HFF-Myc (cell line): ENCODE results near the gene ZBTB37.

Experiments used
- DNase-seq: peaks from one replicate; pipeline ENCODE4 v3.0.0-alpha.2; 2011; ENCODE audit warnings: low read depth; ENCODE audit errors: extremely low read depth
- H3K4me3 ChIP-seq: replicated peaks from 2 replicates; pipeline ENCODE4 v1.5.1; 2011; ENCODE audit warnings: low read depth, mild to moderate bottlenecking, control low read depth, low read length
- TF ChIP-seq, protein P1 (sequence below): IDR thresholded peaks from 2 replicates; pipeline ENCODE4 v1.5.1; 2012; ENCODE audit warnings: mild to moderate bottlenecking, low read depth, low read length, control low read depth; ENCODE audit errors: missing control alignments

The ZBTB37 gene, protein sequence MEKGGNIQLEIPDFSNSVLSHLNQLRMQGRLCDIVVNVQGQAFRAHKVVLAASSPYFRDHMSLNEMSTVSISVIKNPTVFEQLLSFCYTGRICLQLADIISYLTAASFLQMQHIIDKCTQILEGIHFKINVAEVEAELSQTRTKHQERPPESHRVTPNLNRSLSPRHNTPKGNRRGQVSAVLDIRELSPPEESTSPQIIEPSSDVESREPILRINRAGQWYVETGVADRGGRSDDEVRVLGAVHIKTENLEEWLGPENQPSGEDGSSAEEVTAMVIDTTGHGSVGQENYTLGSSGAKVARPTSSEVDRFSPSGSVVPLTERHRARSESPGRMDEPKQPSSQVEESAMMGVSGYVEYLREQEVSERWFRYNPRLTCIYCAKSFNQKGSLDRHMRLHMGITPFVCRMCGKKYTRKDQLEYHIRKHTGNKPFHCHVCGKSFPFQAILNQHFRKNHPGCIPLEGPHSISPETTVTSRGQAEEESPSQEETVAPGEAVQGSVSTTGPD

DNA sequence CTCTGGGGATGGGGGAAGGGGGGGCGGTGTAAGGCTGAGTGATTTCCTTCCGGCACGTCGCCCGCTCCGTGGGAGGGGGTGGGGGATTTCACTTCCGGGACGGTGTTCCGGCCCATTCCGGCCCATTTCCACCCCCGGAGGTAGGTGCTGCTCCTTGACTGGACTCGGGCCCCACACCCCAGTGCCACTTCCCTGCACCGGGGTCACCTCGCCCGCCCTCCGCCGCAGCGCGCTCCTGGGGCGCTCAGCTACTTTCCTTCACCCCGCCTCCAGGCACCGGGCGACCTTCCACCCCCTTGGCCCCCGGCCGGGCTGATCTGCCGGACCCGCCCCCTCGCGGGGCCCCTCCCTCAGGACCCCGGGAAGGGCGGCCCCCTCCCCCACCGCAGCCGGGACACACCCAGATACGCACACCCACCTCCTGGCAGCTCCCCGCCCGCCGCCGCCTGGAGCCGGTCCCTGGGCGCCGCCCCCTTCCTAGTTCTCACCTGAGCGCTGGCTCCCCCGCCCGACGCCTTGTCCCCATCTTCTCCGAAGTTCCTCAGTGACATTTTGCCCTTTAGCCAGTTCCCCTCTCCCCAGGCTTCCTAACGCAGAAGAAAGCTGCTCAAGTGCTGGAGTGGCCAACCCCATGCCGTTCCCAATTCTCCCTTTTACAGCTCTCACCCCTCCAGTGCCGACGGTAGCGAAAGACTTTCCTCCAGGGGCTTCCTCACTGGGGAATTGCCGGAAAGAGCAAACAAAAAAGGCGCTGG, at the start of gene ZBTB37:
TSS of gene ZBTB37 (plus strand) at position 115 of the 755 bp plus-strand sequence. CDS start 1,846 bp downstream, outside the sequence.
- DNase-seq, result no peak
- H3K4me3 ChIP-seq, result peak within 1 kb of the TSS; percentile 84
- TF ChIP-seq, protein P1, sequence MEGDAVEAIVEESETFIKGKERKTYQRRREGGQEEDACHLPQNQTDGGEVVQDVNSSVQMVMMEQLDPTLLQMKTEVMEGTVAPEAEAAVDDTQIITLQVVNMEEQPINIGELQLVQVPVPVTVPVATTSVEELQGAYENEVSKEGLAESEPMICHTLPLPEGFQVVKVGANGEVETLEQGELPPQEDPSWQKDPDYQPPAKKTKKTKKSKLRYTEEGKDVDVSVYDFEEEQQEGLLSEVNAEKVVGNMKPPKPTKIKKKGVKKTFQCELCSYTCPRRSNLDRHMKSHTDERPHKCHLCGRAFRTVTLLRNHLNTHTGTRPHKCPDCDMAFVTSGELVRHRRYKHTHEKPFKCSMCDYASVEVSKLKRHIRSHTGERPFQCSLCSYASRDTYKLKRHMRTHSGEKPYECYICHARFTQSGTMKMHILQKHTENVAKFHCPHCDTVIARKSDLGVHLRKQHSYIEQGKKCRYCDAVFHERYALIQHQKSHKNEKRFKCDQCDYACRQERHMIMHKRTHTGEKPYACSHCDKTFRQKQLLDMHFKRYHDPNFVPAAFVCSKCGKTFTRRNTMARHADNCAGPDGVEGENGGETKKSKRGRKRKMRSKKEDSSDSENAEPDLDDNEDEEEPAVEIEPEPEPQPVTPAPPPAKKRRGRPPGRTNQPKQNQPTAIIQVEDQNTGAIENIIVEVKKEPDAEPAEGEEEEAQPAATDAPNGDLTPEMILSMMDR, result no peak

DNA sequence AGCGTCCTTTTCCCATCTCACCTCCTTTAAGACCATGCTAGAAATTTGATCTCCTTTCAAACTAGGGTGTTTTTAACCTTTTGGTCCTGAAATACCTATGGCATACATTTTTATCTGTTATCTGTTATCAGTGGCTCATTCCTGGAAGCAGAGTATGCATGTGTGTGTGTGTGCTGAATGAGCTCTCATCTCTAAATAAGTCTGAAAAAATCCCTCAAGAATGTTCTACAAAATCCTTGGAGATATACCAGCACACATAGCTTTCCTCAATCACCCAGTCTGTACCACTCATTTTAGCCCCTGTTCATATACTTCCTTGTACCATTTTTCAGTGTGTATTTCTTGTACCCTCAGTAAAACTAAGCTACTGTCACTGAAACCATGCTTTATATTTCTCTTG, 49.7 kb upstream of the ZBTB37 start:
- TF ChIP-seq, protein P1, result no peak
- no peak for DNase-seq
- H3K4me3 ChIP-seq, result no peak overlapping the region

DNA sequence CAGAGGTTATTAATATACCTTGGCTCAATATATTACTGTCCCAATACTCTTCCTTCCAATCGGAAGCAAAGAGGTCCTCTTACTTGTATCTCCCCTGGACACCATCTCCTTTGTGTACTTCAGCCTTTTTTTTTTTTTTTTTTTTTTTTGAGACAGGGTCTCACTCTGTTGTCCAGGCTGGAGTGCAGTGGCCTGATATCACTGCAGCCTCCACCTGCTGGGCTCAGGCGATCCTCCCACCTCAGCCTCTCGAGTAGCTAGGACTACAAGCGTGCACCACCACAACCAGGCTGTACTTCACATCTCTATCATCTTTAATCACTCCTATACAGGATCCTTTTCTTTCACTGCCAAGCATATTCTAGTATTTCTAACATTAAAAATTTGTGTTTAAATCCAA, 46.5 kb upstream of the ZBTB37 start:
- 0 out of 2 replicates have a peak overlapping the region, but pooled peaks have one; percentile 4 for H3K4me3 ChIP-seq
- TF ChIP-seq, protein P1, result no peak
- DNase-seq, result no peak

DNA sequence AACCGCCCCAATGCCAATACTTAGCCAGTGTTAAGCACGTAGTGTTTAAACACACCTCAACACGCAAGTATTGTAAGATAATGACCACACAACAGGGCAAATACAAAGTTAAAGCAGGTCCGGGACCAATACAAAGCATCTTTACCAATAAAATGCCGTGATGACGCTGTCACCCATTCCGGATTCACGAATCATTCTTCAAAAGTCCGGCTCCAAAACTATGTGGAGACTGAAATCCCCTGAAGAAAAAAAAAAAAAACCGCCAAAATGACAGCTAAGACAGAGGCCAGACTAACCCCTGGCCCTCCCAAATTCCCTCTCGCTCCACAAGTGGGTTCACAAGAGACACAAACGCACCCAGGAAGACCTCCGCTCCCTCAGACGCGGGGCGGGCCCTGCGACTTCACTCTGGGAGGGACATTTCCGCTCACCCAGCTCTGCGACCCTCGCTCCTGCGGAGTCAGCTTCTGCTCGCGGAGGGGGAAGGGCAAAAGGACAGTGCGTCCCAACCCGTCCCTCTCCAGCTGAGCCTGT, 44.3 kb upstream of the ZBTB37 start:
- H3K4me3 ChIP-seq, result peak overlapping the region; percentile 91
- DNase-seq, result no peak
- TF ChIP-seq, protein P1, result no peak

DNA sequence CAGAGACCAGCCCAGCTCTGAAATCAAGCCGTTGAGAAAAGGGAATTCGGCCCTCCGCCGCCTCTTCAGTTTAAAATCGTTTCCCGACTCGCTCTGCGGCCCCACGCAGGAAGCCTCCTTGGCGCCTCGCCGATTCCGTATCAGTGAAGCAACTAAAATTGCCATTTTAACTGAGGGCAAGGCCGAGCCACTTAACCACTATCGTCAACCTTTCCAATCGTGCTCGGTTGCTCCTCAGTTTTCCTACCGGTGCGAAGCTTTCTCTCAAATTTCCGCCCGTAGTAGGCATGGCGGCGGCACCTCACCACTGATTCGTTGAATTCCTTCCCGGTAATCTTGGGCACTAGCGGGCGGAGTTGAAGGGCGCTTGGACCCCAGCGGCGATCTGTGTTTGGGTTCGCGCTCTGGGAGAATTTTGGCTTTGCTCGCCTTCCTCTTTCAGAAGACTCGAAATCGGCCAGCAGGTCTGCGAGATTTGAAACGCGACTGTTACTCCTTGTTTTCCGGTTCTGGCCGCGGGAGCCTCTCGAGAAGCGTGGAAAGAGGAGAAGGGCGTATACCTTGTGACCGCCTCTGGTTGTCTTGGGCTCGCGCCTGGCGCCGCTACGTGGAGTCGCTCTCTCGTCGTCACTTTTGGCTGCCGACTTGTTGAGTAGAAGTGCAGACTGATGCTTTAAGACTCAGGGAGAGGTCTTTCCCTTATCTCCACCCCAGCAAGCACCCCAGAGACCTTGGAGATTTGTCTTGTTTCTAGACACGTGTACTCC, 43.7 kb upstream of the ZBTB37 start, which contains the start of the genes CENPL and DARS2:
TSS of gene CENPL (minus strand) at position 569 of the 767 bp plus-strand sequence. CDS start 13,584 bp downstream, outside the sequence.
TSS of gene DARS2 (plus strand) at position 359 of the 767 bp plus-strand sequence. CDS start 557 bp downstream, outside the sequence.
- TF ChIP-seq, protein P1, result no peak
- peak within 1 kb of the TSS; percentile 91 for H3K4me3 ChIP-seq
- peak; percentile 96 for DNase-seq

DNA sequence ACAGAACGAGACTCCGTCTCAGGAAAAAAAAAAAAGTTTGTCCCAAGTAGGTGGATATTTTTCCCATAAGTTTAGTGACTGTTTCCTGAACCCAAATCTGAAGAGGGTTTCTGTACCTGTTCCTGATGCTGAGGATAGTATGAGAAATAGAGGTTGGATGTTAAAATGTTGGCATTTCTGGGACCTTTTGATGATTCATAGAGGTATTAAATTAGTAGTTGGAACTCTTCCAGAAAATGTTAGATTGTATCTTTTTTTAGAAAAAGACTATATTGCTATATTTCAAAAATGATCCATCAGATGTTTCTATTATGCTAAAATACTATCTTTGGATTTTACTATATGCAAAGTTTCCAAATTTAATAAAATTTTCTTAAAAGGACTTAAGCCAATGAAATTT, 40.6 kb upstream of the ZBTB37 start:
- TF ChIP-seq, protein P1, result no peak
- no peak overlapping the region for H3K4me3 ChIP-seq
- no peak for DNase-seq
